Measurements from ENCODE around the gene EPHB2. TPM values are rescaled to one million over a fixed set of nuclear protein-coding genes. Genes with fewer than 3 reads are reported as not detected.

Gene EPHB2
- total and polyA plus RNA-seq, 2 of the 8 experiments (the other 6 are each of a cell fraction or from before 2014, with no cell fraction given): 15.8 to 17.2 TPM

DNA sequence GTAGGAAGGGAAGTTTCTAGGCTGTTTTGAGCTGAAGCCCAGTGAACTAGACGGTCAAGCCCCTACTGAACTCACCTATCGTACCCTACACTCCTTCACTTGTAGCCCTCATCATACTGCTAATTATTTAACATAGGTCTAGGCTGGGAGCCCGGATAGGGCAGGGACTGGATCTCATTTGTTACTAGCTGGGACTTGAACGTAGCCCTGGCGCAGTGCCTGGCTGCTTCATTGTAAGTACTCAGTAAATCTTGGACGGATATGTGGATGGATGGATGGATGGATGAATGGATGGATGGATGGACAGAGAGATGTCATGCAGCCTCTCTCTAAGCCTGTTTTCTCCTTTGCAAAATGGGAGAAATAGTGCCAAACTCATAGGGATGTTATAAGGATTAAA is 129.2 kb downstream of the EPHB2 start:
- no peaks in the 10 kb centered on the region for H3K9me3 ChIP-seq (ENCODE audit: insufficient read depth in 2 of 2, low read depth in 1 of 2, low read length in 1 of 2)
- ChIA-PET POLR2A (ENCODE audit: partially characterized antibody) (interaction anchor here (1.0 kb wide), 1 partner anchor 14 kb away, joined by 4 read pairs; no protein-coding TSS in a partner anchor), CTCF (ENCODE audit: partially characterized antibody) (interaction anchor here (0.8 to 1.3 kb wide), 3 partner anchors 22 to 125 kb away, joined by 3 to 6 read pairs (median 3); no protein-coding TSS in a partner anchor)
- H2BK5ac ChIP-seq (ENCODE audit: low read depth, low read length): no peak overlapping the region
- no peak overlapping the region for H2AFZ ChIP-seq (ENCODE audit: low read length)
- no peak overlapping the region for H3K4me3 ChIP-seq (ENCODE audit: extremely low read depth in 1 of 4, insufficient read depth in 2 of 4, low read depth in 3 of 4, low read length in 4 of 4)
- no peak overlapping the region for H3K27ac ChIP-seq (ENCODE audit: low read depth, low read length)
- H4K8ac ChIP-seq (ENCODE audit: extremely low read depth, insufficient read depth, low read length): no peak overlapping the region
- no peak overlapping the region for H4K91ac ChIP-seq (replicated peaks; ENCODE audit: insufficient read length, low read length)
- no peak overlapping the region for H3K4ac ChIP-seq (replicated peaks; ENCODE audit: insufficient read length, low read depth, low read length)
- H2AK5ac ChIP-seq (ENCODE audit: low read depth, low read length): no peak overlapping the region
- H2BK15ac ChIP-seq (ENCODE audit: low read length): no peak overlapping the region
- no peaks in the 10 kb centered on the region for H3K36me3 ChIP-seq (ENCODE audit: control insufficient read depth in 2 of 4, insufficient read depth in 4 of 4, low read length in 3 of 4)
- H3K79me1 ChIP-seq (ENCODE audit: low read depth, low read length): no peaks in the 10 kb centered on the region
- no peak overlapping the region for H3K18ac ChIP-seq (ENCODE audit: extremely low read depth, low read length)
- no peak overlapping the region for H3K23ac ChIP-seq (ENCODE audit: insufficient read length)
- H2BK12ac ChIP-seq (ENCODE audit: low read depth, low read length): no peak overlapping the region
- DNase-seq (ENCODE audit: low read depth in 1 of 2, low spot score in 2 of 2): no peak
- no peak overlapping the region for H4K5ac ChIP-seq (ENCODE audit: insufficient read length, low read depth, low read length)
- H3K56ac ChIP-seq (replicated peaks; ENCODE audit: insufficient read length, low read depth, low read length): no peak overlapping the region
- H2BK120ac ChIP-seq (replicated peaks; ENCODE audit: low read depth, low read length): no peak overlapping the region
- no peak overlapping the region for H3K14ac ChIP-seq (ENCODE audit: insufficient read length)
- no peak overlapping the region for H2BK20ac ChIP-seq (ENCODE audit: low read length)
- 94% methylated on average over 6 of the region's 6 CpGs; no CpG with 5 or more reads in 1 of the 2 experiments for WGBS, 2 experiments (ENCODE audit: extremely low coverage in 1 of 2, insufficient coverage in 1 of 2, insufficient read length in 1 of 2, insufficient replicate concordance in 2 of 2, low coverage in 1 of 2, low lambda C conversion rate in 2 of 2, missing lambda C conversion rate in 1 of 2)
- no peaks in the 10 kb centered on the region for H3K23me2 ChIP-seq (ENCODE audit: low read depth, low read length)
- H3K27me3 ChIP-seq (replicated peaks in 1 of 4; ENCODE audit: control insufficient read depth in 3 of 4, extremely low read depth in 1 of 4, insufficient read depth in 3 of 4, low read length in 3 of 4): no peaks in the 10 kb centered on the region
- no peak overlapping the region for H3K4me2 ChIP-seq (ENCODE audit: insufficient read depth in 1 of 2, low read depth in 2 of 2, low read length in 2 of 2)
- H3K79me2 ChIP-seq (ENCODE audit: control insufficient read depth in 1 of 2, insufficient read depth in 2 of 2, low read length in 2 of 2): no peaks in the 10 kb centered on the region
- no peak overlapping the region for H3K9ac ChIP-seq (replicated peaks in 1 of 4; ENCODE audit: extremely low read depth in 1 of 4, low read depth in 3 of 4, low read length in 3 of 4)
- peaks cover 0 to 2% of the 10 kb centered on the region in 2 experiments for H4K20me1 ChIP-seq (replicated peaks in 1 of 2; ENCODE audit: control insufficient read depth in 1 of 2, insufficient read depth in 2 of 2, low read length in 2 of 2)
- FAIRE-seq: no peak
- H3K4me1 ChIP-seq (replicated peaks in 1 of 4; ENCODE audit: control insufficient read depth in 3 of 4, insufficient read depth in 4 of 4, low read length in 3 of 4): peaks cover 0 to 2% (median 0%) of the 10 kb centered on the region in 4 experiments; a peak in 1 of 7 replicates
- TF ChIP-seq CHD1 (IDR thresholded peaks at IDR 0.05; ENCODE audit: low read depth, low read length) (no peak), RAD21 (IDR thresholded peaks at IDR 0.05 in 1 of 2, conservative IDR thresholded peaks at IDR 0.05 in 1 of 2; ENCODE audit: low read depth in 2 of 2, low read length in 2 of 2) (no peak), EGR1 (IDR thresholded peaks at IDR 0.05; ENCODE audit: borderline replicate concordance, low read depth, low read length) (no peak), POLR2A (IDR thresholded peaks at IDR 0.05; ENCODE audit: control extremely low read depth in 1 of 2, low read depth in 2 of 2, low read length in 2 of 2) (no peak), BACH1 (IDR thresholded peaks at IDR 0.05; ENCODE audit: low read length) (no peak), ZNF274 (IDR thresholded peaks at IDR 0.05; ENCODE audit: borderline replicate concordance, extremely low read depth, low read length) (no peak), RBBP5 (IDR thresholded peaks at IDR 0.05; ENCODE audit: borderline replicate concordance, low read depth, low read length) (no peak), EP300 (IDR thresholded peaks at IDR 0.05; ENCODE audit: borderline replicate concordance in 1 of 2, low read depth in 2 of 2, low read length in 2 of 2) (no peak), SIX5 (IDR thresholded peaks at IDR 0.05; ENCODE audit: low read depth, low read length) (no peak), CBX5 (IDR thresholded peaks at IDR 0.05; ENCODE audit: low read depth, low read length) (no peak), BRCA1 (IDR thresholded peaks at IDR 0.05; ENCODE audit: low read depth, low read length) (no peak), PHF8 (conservative IDR thresholded peaks at IDR 0.05; ENCODE audit: low read depth, low read length) (no peak), SRF (IDR thresholded peaks at IDR 0.05; ENCODE audit: low read depth, low read length) (no peak), RFX5 (IDR thresholded peaks at IDR 0.05; ENCODE audit: borderline replicate concordance, low read depth, low read length) (no peak), JUND (IDR thresholded peaks at IDR 0.05; ENCODE audit: low read length) (no peak)
